ENCODE measurements around the gene COL25A1.

Gene COL25A1

DNA sequence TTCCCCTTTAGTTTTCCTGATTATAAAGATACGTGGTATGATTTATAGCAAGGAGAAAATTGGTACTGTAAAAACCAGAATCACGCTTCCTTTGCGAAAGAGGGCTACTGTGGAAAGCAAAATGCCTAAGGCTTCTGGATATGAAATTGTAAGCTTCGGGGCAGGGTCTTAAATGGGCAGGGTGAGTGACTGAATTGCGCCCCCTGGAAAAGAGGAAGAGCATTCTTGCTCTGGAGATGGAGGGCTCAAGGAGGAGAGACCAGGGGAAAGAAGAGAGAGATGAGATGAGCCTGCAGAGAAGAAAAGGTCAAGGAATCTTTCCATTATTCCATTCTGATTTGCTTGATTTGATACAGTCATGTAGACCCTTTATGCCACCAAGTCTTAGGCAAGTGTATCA lies 526.5 kb downstream of the COL25A1 start:
- DNase-seq (ENCODE audit: low read depth in 2 of 2, low spot score in 1 of 2): no peak

DNA sequence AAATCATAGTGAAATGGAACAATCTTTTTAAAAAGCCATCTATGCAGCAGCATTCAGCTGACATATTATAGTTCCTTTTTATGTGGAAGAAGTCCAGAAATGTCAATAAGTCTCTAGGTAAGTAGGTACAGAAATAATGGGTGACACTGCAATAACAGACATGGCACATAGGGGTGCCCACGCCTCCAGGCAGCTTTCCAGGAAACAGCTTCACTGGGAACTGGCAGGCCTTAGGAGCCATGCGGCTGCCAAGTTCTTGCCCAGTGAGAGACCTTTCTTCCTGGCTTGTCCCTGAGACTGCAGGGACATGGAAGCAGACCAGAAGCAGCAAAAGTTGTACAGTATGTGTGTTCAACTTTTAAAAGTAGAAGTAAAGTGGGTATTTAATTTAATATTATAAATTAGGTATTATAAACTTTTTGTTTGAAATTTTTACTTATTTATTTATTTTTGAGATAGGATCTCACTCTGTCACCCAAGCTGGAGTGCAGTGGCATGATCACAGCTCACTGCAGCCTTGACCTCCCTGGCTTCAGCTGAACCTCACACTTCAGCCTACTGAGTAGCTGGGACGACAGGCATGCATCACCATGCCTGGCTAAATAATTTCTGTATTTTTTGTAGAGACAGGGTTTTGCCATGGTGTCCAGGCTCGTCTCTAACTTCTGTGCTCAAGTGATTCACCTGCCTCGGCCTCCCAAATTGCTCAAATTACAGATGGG lies 527.5 kb downstream of the COL25A1 start:
- no peak for DNase-seq (ENCODE audit: low read depth in 2 of 2, low spot score in 1 of 2)

DNA sequence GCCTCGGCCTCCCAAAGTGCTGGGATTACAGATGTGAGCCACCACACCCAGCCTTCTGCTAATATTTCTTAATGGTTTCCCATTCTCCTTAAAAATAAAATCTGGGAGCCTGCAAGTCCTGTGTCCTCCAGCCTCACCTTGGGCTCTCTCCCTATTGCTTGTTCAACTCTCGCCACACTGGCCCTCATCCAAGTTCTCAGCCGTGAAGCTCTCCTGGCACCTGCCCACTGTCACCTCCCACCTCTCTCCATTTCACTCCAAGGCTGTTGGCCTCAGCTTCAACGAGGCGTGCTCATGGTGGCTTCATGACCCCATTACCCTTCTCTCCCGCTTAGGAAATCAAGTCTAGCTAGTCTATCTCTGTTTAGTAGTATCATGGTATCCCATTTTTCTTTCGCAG lies 530.1 kb downstream of the COL25A1 start:
- DNase-seq (ENCODE audit: low read depth in 2 of 2, low spot score in 1 of 2): no peak

GRCh38 chr4:108766058-108766457 lies 536.4 kb downstream of the COL25A1 start:
- no peak for DNase-seq (ENCODE audit: low read depth in 2 of 2, low spot score in 1 of 2)

DNA sequence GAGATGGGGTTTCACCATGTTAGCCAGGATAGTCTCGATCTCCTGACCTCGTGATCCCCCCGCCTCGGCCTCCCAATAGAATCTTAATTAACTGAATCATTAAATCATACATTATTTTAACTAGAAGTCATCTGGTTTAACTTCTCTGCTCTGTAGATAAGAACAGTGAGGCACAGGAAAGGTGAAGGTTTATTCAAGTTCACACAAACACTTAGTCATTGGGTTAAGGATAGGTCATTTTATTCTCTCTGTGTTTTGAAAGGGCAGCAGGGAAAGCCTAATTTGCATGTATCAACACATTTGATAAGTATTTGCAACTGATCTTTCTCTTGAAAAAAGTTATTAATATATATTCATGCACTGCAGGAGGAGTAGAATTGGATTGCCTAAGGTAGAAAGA lies 538.5 kb downstream of the COL25A1 start:
- no peak for DNase-seq (ENCODE audit: low read depth in 2 of 2, low spot score in 1 of 2)

- DNase-seq (ENCODE audit: low read depth in 2 of 2, low spot score in 1 of 2): no peak
Observed at GRCh38 chr4:108763226-108763593, 539.2 kb downstream of the COL25A1 start.

- no peak for DNase-seq (ENCODE audit: low read depth in 2 of 2, low spot score in 1 of 2)
Observed at GRCh38 chr4:108762559-108763225, 539.8 kb downstream of the COL25A1 start, which contains the start of gene ETNPPL. Gene ETNPPL, minus strand, starts transcription at chr4:108763053. Its CDS starts 155 bp downstream, at chr4:108762898.
